ENCODE results near the gene RASSF3.

DNA sequence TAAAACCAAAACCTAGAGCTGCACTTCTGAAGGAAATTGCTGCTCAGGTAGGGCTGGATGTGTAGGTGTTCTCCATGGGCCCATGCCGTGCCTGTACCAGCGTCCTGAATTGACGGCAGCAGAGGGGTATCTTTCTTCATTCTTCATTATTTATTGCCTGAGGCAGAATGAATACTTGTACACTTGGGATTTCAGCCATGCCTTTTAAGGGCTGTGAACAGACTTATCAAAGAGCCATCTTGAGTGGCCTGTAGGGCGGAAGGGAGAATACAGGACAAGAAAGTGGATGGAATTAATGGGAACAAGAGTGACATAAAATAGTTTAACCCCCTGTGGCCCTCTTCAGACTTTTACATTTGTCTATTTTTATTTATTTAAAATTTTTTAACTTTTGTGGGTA lies 61.4 kb downstream of the RASSF3 start:
- TF ChIP-seq, protein P1, sequence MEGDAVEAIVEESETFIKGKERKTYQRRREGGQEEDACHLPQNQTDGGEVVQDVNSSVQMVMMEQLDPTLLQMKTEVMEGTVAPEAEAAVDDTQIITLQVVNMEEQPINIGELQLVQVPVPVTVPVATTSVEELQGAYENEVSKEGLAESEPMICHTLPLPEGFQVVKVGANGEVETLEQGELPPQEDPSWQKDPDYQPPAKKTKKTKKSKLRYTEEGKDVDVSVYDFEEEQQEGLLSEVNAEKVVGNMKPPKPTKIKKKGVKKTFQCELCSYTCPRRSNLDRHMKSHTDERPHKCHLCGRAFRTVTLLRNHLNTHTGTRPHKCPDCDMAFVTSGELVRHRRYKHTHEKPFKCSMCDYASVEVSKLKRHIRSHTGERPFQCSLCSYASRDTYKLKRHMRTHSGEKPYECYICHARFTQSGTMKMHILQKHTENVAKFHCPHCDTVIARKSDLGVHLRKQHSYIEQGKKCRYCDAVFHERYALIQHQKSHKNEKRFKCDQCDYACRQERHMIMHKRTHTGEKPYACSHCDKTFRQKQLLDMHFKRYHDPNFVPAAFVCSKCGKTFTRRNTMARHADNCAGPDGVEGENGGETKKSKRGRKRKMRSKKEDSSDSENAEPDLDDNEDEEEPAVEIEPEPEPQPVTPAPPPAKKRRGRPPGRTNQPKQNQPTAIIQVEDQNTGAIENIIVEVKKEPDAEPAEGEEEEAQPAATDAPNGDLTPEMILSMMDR (conservative IDR thresholded peaks at IDR 0.05; ENCODE audit: low read length) = no peak
- TF ChIP-seq EZH2phosphoT487 (IDR thresholded peaks at IDR 0.05; ENCODE audit: borderline replicate concordance) = no peak
